ENCODE data around the gene PFN2.
"Not testable (repeated sequence)": the region's sequence is repeated elsewhere in the genome, so short reads cannot be mapped to it uniquely, and the experiment has no call there.

- not testable (repeated sequence) for TF ChIP-seq EZH2phosphoT487 (IDR thresholded peaks at IDR 0.05; ENCODE audit: insufficient read depth, low read depth); EZH2 (IDR thresholded peaks at IDR 0.05; ENCODE audit: insufficient read depth, poor library complexity, severe bottlenecking)
These were observed 11.3 kb upstream of the PFN2 start for GRCh38 chr3:149981979-149982378.
